Caco-2 (cell line): ENCODE results near the gene ABHD2. TPM values are rescaled to one million over a fixed set of nuclear protein-coding genes. Genes with fewer than 3 reads are reported as not detected.

Experiments used
- BruUV-seq: library from RNA; stranded (reverse); fragments of 400-500 nt; replicated peaks from 2 replicates; lab custom pipeline; 2021; lab: Mats Ljungman, UMichigan
- CTCF ChIA-PET: fragments of 300-600 bp; sonication (Branson Sonifier 250); formaldehyde crosslinking; loops from one replicate; lab custom pipeline; 2022; ENCODE audit warnings: antibody characterized with exemption; lab: Charles Lee
- POLR2A ChIA-PET: fragments of 300-600 bp; sonication (Branson Sonifier 250); formaldehyde crosslinking; loops from one replicate; lab custom pipeline; 2022; ENCODE audit warnings: antibody characterized with exemption; lab: Charles Lee
- DNase-seq, 2 experiments: peaks; one replicate each; pipeline versions ENCODE4 v3.0.0 to v3.0.0-alpha.2; 2020 to 2022
- H3K27me3 ChIP-seq: replicated peaks from 2 replicates; pipeline ENCODE4 v1.6.0; 2011; ENCODE audit warnings: low read length; ENCODE audit not compliant: control insufficient read depth, insufficient read depth
- H3K36me3 ChIP-seq: 2 replicates; pipeline ENCODE4 v1.5.1; 2011; ENCODE audit warnings: low read length; ENCODE audit not compliant: control insufficient read depth, insufficient read depth
- H3K4me1 ChIP-seq: fragments of 250-450 bp; sonication (Bioruptor Pico); 2 replicates; pipeline ENCODE4 v1.5.1; 2020; ENCODE audit warnings: mild to moderate bottlenecking
- H3K4me3 ChIP-seq: 2 replicates; pipeline ENCODE4 v1.5.1; 2011; ENCODE audit warnings: low read depth, mild to moderate bottlenecking, control low read depth, low read length
- H3K9me3 ChIP-seq: fragments of 250-450 bp; sonication (Bioruptor Pico); 2 replicates; pipeline ENCODE4 v1.5.1; 2020; ENCODE audit warnings: mild to moderate bottlenecking, moderate library complexity
- H3K27ac Mint-ChIP-seq: one replicate; pipeline ENCODE4 v1.8.0; 2022; ENCODE audit warnings: mixed read lengths; ENCODE audit not compliant: unreplicated experiment
- H3K27me3 Mint-ChIP-seq: one replicate; pipeline ENCODE4 v1.8.0; 2022; ENCODE audit warnings: mixed read lengths; ENCODE audit not compliant: insufficient read depth, unreplicated experiment
- H3K36me3 Mint-ChIP-seq: one replicate; pipeline ENCODE4 v1.8.0; 2022; ENCODE audit warnings: mild to moderate bottlenecking, mixed read lengths; ENCODE audit not compliant: insufficient read depth, unreplicated experiment
- H3K4me1 Mint-ChIP-seq: one replicate; pipeline ENCODE4 v1.8.0; 2022; ENCODE audit warnings: low read depth, mixed read lengths; ENCODE audit not compliant: unreplicated experiment
- H3K4me3 Mint-ChIP-seq: one replicate; pipeline ENCODE4 v1.8.0; 2022; ENCODE audit warnings: mild to moderate bottlenecking, moderate library complexity, mixed read lengths; ENCODE audit not compliant: unreplicated experiment
- H3K9me3 Mint-ChIP-seq: one replicate; pipeline ENCODE4 v1.8.0; 2022; ENCODE audit warnings: mixed read lengths; ENCODE audit not compliant: unreplicated experiment
- intact Hi-C: fragments of 100-400 bp; cut with micrococcal nuclease; formaldehyde crosslinking; loops from one replicate; pipeline ENCODE4 v1.10.0; 2022; ENCODE audit not compliant: unreplicated experiment
- total RNA-seq: library from RNA; stranded (reverse); gene quantifications from 2 replicates; pipeline ENCODE4 v1.2.3, GENCODE V29; 2022
- TF ChIP-seq, protein P1 (sequence below), 2 experiments: fragments of 200-600 bp in 1 of 2; IDR thresholded peaks; 1 replicate in 1 of 2; 2 replicates in 1 of 2; pipeline versions ENCODE4 v1.5.1 to v1.8.0; 2011 to 2022; ENCODE audit warnings: antibody characterized with exemption in 1 of 2, control low read depth in 1 of 2, inconsistent platforms in 1 of 2, low read depth in 1 of 2, low read length in 1 of 2, mild to moderate bottlenecking in 1 of 2, moderate library complexity in 1 of 2; ENCODE audit not compliant: insufficient read depth in 1 of 2, severe bottlenecking in 1 of 2, unreplicated experiment in 1 of 2

ABHD2 gene
- total RNA-seq, 1 experiment from 2014 or later = 63.0 TPM

DNA sequence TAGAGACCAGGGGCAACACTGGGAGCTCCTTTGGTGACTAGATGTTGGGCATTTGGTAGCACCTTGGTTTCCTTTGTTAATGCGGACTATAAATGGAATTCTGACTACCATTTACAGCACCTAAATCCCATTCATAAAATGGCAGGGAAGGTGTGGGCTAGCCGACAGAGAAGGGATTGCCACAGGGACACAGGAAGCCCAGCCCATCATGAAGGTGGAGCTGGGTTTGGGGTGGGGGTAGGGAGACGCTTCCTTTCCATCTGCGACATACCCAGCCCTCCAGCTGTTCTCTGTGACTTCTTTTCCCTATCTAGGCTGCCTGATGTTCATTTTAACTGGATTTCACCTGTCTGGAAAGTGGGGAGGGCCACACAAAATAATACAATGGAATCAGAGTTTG lies 21.0 kb downstream of the ABHD2 start:
- no TSS peak for BruUV-seq
- TF ChIP-seq, protein P1, sequence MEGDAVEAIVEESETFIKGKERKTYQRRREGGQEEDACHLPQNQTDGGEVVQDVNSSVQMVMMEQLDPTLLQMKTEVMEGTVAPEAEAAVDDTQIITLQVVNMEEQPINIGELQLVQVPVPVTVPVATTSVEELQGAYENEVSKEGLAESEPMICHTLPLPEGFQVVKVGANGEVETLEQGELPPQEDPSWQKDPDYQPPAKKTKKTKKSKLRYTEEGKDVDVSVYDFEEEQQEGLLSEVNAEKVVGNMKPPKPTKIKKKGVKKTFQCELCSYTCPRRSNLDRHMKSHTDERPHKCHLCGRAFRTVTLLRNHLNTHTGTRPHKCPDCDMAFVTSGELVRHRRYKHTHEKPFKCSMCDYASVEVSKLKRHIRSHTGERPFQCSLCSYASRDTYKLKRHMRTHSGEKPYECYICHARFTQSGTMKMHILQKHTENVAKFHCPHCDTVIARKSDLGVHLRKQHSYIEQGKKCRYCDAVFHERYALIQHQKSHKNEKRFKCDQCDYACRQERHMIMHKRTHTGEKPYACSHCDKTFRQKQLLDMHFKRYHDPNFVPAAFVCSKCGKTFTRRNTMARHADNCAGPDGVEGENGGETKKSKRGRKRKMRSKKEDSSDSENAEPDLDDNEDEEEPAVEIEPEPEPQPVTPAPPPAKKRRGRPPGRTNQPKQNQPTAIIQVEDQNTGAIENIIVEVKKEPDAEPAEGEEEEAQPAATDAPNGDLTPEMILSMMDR (IDR thresholded peaks at IDR 0.05; ENCODE audit: insufficient read depth in 1 of 2, low read depth in 1 of 2, low read length in 1 of 2, severe bottlenecking in 1 of 2, unreplicated experiment in 1 of 2) = no peak
- H3K27ac Mint-ChIP-seq = no peak overlapping the region
- H3K27me3 Mint-ChIP-seq = no peaks in the 10 kb centered on the region
- H3K36me3 Mint-ChIP-seq = peaks cover 6% of the 10 kb centered on the region
- H3K4me1 Mint-ChIP-seq = peaks cover 33% of the 10 kb centered on the region
- H3K4me3 Mint-ChIP-seq = no peak overlapping the region
- CTCF ChIA-PET = no interaction called here
- POLR2A ChIA-PET = interaction anchor here (0.5 kb wide), 1 partner anchor 16 kb away, joined by 6 read pairs; no protein-coding TSS in a partner anchor
- H3K9me3 ChIP-seq = no peaks in the 10 kb centered on the region
- no peaks in the 10 kb centered on the region for H3K36me3 ChIP-seq
- intact Hi-C loops = no loop called here
- no peak overlapping the region for H3K4me3 ChIP-seq
- no peak for DNase-seq
- H3K4me1 ChIP-seq = peaks cover 43% of the 10 kb centered on the region
- H3K9me3 Mint-ChIP-seq = no peaks in the 10 kb centered on the region
- H3K27me3 ChIP-seq = no peaks in the 10 kb centered on the region

DNA sequence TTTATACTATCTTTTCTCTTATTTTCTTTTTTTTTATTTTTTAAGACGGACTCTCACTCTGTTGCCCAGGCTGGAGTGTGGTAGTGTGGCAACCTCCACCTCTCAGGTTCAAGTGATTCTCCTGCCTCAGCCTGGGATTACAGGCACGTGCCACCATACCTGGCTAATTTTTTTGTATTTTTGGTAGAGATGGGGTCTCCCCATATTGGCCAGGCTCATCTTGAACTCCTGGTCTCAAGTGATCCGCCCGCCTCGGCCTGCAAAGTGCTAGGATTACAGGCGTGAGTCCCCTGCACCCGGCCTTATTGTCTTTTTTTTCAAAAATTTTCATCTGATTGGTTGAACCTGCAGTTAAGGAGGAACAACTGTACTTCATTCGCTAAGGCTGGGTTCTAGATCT lies 21.8 kb downstream of the ABHD2 start:
- Histone ChIP-seq H3K4me1 (peaks cover 48% of the 10 kb centered on the region), H3K4me3 (no peak overlapping the region), H3K9me3 (no peaks in the 10 kb centered on the region), H3K27me3 (no peaks in the 10 kb centered on the region), H3K36me3 (no peaks in the 10 kb centered on the region)
- no peak overlapping the region for H3K4me3 Mint-ChIP-seq
- no peak for DNase-seq
- no peaks in the 10 kb centered on the region for H3K9me3 Mint-ChIP-seq
- TF ChIP-seq, protein P1 (IDR thresholded peaks at IDR 0.05; ENCODE audit: insufficient read depth in 1 of 2, low read depth in 1 of 2, low read length in 1 of 2, severe bottlenecking in 1 of 2, unreplicated experiment in 1 of 2) = no peak
- no peak overlapping the region for H3K27ac Mint-ChIP-seq
- H3K36me3 Mint-ChIP-seq = peaks cover 9% of the 10 kb centered on the region
- ChIA-PET CTCF (no interaction called here), POLR2A (no interaction called here)
- no peaks in the 10 kb centered on the region for H3K27me3 Mint-ChIP-seq
- BruUV-seq = no TSS peak
- peaks cover 36% of the 10 kb centered on the region for H3K4me1 Mint-ChIP-seq
- intact Hi-C loops = no loop called here

DNA sequence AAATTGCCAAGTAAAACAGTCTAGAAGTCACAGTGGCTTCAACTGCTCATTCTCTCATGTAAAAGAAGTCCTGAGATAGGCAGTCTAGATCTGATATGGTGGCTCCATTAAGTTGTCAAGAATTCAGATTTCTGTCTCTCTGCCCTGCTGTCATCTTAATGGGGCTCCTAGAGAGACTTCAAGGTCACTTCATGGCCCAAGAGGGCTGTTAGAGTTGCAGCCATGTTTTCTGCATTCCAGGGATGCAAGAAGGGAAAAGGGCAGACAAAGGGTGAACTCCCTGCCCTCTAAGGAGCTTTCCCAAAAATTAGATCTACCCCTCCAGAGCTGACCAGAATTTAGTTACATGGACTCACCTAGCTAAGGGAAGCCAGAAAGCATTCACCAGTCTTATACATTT lies 23.1 kb downstream of the ABHD2 start:
- Mint-ChIP-seq H3K27me3 (no peaks in the 10 kb centered on the region), H3K27ac (no peak overlapping the region), H3K4me1 (peaks cover 44% of the 10 kb centered on the region), H3K9me3 (no peaks in the 10 kb centered on the region), H3K4me3 (no peak overlapping the region), H3K36me3 (peaks cover 16% of the 10 kb centered on the region)
- DNase-seq = no peak
- Histone ChIP-seq H3K4me1 (peaks cover 56% of the 10 kb centered on the region), H3K4me3 (no peak overlapping the region), H3K27me3 (no peaks in the 10 kb centered on the region), H3K36me3 (peaks cover 2% of the 10 kb centered on the region; the same call in 1 of the 2 replicates), H3K9me3 (no peaks in the 10 kb centered on the region)
- TF ChIP-seq, protein P1 (IDR thresholded peaks at IDR 0.05; ENCODE audit: insufficient read depth in 1 of 2, low read depth in 1 of 2, low read length in 1 of 2, severe bottlenecking in 1 of 2, unreplicated experiment in 1 of 2) = no peak
- intact Hi-C loops = no loop called here
- BruUV-seq = no TSS peak
- ChIA-PET CTCF (no interaction called here), POLR2A (no interaction called here)
